Activated CD8-positive, alpha-beta memory T cell treated with anti-CD3 and anti-CD28 coated beads, Interleukin-2, amount 50 U/mL, for 4 hours (primary cell): Measurements from ENCODE around the gene RBM10.

Experiments
- DNase-seq: peaks from one replicate; pipeline ENCODE4 v3.0.0-alpha.2; 2020

RBM10 gene

DNA sequence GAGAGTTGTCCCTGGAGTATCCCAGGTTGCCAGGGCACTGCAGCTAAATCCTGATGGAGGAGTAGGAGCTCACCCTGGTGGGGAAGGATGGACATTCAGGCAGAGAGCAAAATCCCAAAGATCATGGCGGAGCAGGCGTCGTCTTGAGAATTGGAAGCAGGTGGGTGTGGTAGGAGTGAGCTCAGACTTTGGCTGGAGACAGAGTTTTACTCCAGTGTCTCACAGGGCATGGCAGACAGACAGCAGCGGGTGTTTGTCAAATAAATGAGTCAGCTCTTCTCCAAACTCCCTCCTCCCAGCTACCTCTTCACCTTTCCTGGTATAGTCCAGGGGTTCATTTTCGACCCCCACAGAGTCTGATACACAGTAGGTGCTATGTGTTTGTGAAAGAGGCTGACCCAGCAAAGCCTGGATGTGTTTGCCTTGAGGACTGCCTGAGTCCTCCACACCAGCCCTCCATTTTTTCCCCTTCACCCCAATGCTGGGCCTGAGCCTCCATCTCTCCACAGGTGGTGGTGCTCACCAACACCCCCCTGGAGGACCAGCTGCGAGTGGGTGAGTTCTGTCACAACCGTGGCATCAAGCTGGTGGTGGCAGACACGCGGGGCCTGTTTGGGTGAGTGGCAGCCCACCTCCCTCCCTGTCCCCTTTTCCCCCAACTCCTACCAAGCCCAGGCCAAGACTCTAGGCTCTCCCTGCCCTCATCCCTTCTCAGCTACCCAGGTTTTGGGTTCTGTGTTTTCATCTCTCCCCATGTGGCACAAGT lies 55.5 kb downstream of the RBM10 start:
- no peak for DNase-seq

GRCh38 chrX:47201345-47201944 lies 56.4 kb downstream of the RBM10 start:
- DNase-seq, result no peak

DNA sequence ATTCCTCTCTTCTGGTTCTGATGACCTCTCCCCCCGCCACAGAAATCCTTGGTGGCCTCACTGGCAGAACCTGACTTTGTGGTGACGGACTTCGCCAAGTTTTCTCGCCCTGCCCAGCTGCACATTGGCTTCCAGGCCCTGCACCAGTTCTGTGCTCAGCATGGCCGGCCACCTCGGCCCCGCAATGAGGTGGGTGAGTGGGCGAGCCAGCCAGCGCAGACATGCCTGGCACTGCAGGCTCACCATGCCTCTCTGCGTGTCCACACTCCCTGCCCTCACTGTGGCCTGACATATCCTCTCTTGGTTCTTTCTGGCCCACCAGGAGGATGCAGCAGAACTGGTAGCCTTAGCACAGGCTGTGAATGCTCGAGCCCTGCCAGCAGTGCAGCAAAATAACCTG lies 57.3 kb downstream of the RBM10 start:
- DNase-seq, result no peak

DNA sequence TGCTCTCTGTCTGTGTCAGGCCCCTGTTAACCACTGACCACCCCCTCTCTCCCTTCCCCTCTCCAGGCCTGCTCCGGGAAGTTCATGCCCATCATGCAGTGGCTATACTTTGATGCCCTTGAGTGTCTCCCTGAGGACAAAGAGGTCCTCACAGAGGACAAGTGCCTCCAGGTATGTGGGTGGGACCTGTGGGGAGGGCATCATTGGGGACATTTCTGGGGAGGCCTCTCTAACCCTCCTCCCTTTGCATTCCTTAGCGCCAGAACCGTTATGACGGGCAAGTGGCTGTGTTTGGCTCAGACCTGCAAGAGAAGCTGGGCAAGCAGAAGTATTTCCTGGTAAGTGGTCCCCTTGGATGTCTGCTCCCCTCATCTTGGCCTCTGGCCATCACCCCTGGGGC lies 57.9 kb downstream of the RBM10 start:
- no peak for DNase-seq

DNA sequence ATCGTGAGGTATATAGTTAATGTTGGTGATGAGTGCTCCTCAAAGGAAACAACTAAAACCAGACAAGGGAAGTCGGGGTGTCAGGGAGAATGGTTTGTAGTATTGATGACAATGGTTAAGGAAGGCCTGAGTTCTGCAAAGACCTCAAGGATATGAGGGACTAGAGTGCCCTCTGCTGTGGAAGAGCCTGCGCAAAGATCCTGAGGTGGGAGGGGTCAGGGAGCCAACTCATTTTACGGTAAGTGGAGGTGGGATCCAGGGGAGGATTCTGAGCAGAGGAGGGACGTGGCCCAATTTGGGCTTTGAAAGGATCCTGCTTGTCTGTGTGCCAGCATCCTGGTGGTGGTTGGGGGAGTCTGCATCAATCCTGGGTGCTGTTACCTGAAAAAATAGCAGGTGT lies 59.9 kb downstream of the RBM10 start:
- no peak for DNase-seq

GRCh38 chrX:47206316-47206715 lies 61.3 kb downstream of the RBM10 start:
- no peak for DNase-seq

DNA sequence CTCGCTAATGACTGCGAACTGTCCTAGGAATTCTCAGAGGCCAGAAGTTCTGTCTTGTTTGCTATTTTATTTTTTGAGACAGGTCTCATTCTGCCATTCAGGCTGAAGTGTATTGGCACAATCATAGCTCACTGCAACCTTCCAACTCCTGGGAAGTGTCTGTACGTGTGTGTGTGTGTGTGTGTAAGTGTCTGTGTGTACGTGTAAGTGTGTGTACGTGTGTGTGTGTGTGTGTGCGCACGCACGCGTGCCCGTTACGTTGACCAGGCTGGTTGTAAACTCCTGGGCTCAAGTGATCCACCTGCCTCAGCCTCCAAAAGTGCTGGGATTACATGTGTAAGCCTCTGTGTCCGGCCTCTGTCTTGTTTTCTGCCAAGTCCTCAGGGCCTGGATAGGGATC lies 63.1 kb downstream of the RBM10 start:
- DNase-seq, result no peak

GRCh38 chrX:47209508-47210238 lies 64.7 kb downstream of the RBM10 start:
- no peak for DNase-seq

DNA sequence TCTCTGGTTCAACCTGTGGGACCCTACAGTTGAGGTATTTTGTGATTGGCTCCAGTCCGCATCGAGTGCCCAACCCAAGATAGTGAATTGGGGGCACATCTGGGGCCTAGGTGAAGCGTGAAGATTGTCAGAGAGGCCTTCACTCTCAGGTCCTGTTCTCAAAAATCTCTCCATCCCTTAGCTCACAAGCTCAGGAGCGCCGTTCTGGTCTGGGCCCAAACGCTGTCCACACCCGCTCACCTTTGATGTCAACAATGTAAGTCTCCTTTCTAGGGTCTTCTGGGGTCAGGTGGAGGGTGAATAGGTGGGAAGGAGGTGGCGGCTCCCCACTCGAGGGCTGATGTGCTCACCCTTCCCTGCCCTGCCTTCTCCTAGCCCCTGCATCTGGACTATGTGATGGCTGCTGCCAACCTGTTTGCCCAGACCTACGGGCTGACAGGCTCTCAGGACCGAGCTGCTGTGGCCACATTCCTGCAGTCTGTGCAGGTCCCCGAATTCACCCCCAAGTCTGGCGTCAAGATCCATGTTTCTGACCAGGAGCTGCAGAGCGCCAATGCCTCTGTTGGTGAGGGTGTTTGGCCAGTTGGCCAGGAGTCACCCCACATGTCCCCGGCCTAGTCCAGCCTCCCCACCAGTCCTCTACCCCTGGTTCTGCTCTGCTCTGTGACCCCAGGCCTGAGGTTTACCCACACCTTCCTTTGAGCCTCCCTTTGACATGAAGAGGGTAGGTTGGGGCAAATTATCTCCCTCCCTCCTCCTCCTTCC lies 65.8 kb downstream of the RBM10 start:
- DNase-seq, result no peak

GRCh38 chrX:47212381-47213293 lies 67.6 kb downstream of the RBM10 start:
- no peak for DNase-seq

DNA sequence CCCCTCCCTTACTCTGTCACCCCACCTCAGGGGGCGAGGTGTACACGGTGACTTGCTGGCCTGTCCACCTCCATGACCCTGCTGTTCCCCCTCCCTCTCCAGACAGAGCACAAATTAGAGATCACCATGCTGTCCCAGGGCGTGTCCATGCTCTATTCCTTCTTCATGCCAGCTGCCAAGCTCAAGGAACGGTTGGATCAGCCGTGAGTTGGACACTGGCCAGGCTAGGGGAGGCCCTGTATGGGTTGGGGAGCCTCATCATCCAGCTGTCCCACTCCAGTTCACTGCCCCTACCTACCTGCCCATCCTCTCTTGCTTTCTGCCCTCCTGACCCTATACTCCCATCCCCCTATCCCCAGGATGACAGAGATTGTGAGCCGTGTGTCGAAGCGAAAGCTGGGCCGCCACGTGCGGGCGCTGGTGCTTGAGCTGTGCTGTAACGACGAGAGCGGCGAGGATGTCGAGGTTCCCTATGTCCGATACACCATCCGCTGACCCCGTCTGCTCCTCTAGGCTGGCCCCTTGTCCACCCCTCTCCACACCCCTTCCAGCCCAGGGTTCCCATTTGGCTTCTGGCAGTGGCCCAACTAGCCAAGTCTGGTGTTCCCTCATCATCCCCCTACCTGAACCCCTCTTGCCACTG lies 69.5 kb downstream of the RBM10 start:
- no peak for DNase-seq

DNA sequence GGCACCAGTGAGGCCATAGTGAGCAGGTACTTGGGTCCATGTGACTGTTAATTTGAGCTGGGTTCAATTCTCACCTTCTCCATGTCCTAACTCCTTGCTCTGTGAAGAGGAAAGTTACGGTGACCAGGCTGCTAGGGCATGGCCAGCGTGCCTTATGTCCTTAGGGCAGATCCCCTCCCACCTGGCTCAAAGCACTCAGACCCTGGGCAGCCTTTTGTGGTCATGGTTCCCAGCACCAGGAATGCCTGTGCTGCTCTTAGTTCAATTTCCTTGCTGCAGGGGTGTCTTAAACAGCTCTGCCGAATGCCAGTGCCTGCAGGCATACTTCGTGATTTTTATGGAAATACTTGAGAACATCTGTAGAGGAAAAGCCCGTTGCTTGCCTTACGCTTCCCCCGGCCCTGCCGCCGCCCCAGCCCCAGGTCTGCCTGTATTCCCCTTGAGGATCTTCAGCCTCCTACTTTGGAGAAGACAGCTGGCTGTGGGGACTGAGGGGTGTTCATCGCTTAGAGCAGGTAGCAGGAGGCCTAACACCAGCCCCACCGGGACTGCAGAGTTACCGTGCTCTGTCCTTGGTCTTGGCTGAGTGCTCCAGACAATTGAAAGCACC lies 70.4 kb downstream of the RBM10 start:
- no peak for DNase-seq

GRCh38 chrX:47216393-47216925 lies 71.4 kb downstream of the RBM10 start:
- no peak for DNase-seq

DNA sequence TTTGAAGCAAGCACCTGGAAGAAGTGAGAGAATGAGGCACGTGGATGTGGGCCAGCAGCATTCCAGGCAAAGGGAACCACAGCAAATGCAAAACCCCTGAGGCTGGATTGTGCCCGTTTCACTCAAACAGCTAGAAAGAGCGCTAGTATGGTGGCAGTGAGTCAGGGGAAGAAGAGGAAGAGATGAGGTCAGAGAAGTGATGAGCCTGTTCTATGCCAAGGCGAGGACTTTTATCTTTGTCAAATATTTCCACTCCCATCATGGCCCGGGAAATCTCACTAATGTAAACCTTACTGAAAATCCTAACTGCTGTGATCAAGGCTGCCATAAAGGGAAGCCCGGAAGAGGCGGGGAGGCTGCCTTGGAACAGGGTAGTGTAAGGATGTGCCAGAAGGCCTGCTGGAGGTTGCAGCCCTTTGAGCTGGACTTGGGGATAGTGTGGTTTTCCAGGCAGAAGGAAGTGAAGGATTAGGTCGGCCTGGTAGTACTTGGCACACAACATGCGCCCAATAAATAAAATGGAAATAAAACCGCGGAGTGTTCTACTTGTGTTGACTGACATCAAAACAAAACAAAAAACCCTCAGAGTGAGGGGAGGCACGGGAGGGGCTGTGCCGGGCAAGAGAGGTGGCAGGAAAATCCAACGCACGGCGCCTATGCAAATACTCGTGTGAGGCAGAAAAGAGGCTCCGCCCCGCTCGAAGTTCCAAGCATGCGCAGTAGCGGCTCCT lies 72.3 kb downstream of the RBM10 start:
- no peak for DNase-seq

DNA sequence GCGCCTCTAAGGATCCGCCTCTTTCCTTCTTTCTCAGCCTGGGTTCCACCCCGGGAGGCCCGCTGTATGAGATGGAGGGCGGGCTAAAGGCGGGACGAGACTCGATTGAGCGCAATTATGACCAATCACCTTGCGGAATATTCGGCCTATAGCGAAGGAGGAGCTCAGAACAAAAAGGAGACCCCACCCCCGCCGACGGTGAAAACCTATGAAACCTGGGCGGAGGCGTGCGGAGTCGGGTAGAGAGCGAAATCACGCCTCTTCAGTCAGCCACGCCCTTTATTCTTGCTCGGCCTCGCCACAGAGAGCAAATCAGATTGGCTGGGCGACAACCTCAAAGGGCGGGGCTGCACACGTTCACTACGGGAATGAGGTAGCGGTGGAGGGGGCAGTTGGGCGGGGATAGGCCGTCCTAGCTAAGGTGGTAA lies 72.8 kb downstream of the RBM10 start:
- peak; percentile 97 for DNase-seq

GRCh38 chrX:47218280-47218919 lies 73.4 kb downstream of the RBM10 start, which contains the start of gene CDK16:
TSS of gene CDK16 (plus strand) at chrX:47218681. CDS start at chrX:47223558, 4,877 bp downstream.
- DNase-seq, result peak; percentile 76

- DNase-seq, result peak; percentile 53
Observed at GRCh38 chrX:47218920-47219815, 74.1 kb downstream of the RBM10 start.

GRCh38 chrX:47221756-47222155 lies 76.7 kb downstream of the RBM10 start:
- DNase-seq, result no peak
